Neural progenitor cell (in vitro differentiated cells): Measurements from ENCODE around the gene GALNT17. TPM values are rescaled to one million over a fixed set of nuclear protein-coding genes. Genes with fewer than 3 reads are reported as not detected.
A peak's percentile ranks its signal among the peaks of the same experiment; 100 is the strongest.

Source experiments
- DNase-seq: peaks from one replicate; pipeline ENCODE4 v3.0.0-alpha.2; 2016; ENCODE audit warnings: low spot score
- H2AFZ ChIP-seq: fragments of 200-600 bp; sonication (generic); replicated peaks from 2 replicates; pipeline ENCODE4 v1.6.1; 2016; ENCODE audit warnings: antibody characterized with exemption
- H3F3A ChIP-seq: fragments of 200-600 bp; sonication (generic); 2 replicates; pipeline ENCODE4 v1.6.1; 2016; ENCODE audit warnings: antibody characterized with exemption, low read depth
- H3K27ac ChIP-seq: fragments of 200-600 bp; sonication (generic); 2 replicates; pipeline ENCODE4 v1.5.1; 2016; ENCODE audit warnings: mild to moderate bottlenecking
- H3K27me3 ChIP-seq: fragments of 200-600 bp; sonication (generic); 2 replicates; pipeline ENCODE4 v1.6.1; 2016; ENCODE audit warnings: mild to moderate bottlenecking, moderate library complexity
- H3K36me3 ChIP-seq: fragments of 200-600 bp; sonication (generic); 2 replicates; pipeline ENCODE4 v1.5.1; 2016
- H3K4me1 ChIP-seq: fragments of 200-600 bp; sonication (generic); 2 replicates; pipeline ENCODE4 v1.6.1; 2016; ENCODE audit warnings: mixed run types
- H3K4me2 ChIP-seq: fragments of 200-600 bp; sonication (generic); 2 replicates; pipeline ENCODE4 v1.6.1; 2016
- H3K4me3 ChIP-seq: fragments of 200-600 bp; sonication (generic); 2 replicates; pipeline ENCODE4 v1.5.1; 2016
- H3K79me2 ChIP-seq: fragments of 200-600 bp; sonication (generic); 2 replicates; pipeline ENCODE4 v1.6.1; 2016; ENCODE audit warnings: low read depth
- H3K9ac ChIP-seq: fragments of 200-600 bp; sonication (generic); 2 replicates; pipeline ENCODE4 v1.6.1; 2016
- H3K9me3 ChIP-seq: fragments of 200-600 bp; sonication (generic); 2 replicates; pipeline ENCODE4 v1.5.1; 2016; ENCODE audit warnings: low read depth
- H4K20me1 ChIP-seq: fragments of 200-600 bp; sonication (generic); 2 replicates; pipeline ENCODE4 v1.6.1; 2016; ENCODE audit warnings: low read depth
- H3K27ac Mint-ChIP-seq: 3 replicates; pipeline ENCODE4 v1.8.0; 2021; ENCODE audit warnings: mixed read lengths
- H3K27me3 Mint-ChIP-seq: 2 replicates; pipeline ENCODE4 v1.8.0; 2022; ENCODE audit warnings: low read depth, mild to moderate bottlenecking, inconsistent platforms, moderate library complexity, mixed read lengths; ENCODE audit not compliant: insufficient read depth
- H3K36me3 Mint-ChIP-seq: 3 replicates; pipeline ENCODE4 v1.8.0; 2021; ENCODE audit warnings: mixed read lengths
- H3K4me1 Mint-ChIP-seq: 3 replicates; pipeline ENCODE4 v1.8.0; 2021; ENCODE audit warnings: mixed read lengths
- H3K4me3 Mint-ChIP-seq: 3 replicates; pipeline ENCODE4 v1.8.0; 2021; ENCODE audit warnings: mild to moderate bottlenecking, moderate library complexity, mixed read lengths
- H3K9me3 Mint-ChIP-seq: 3 replicates; pipeline ENCODE4 v1.8.0; 2020; ENCODE audit warnings: mixed read lengths
- EZH2 ChIP-seq: fragments of 200-600 bp; sonication (generic); IDR thresholded peaks from 2 replicates; pipeline ENCODE4 v1.6.1; 2017; ENCODE audit warnings: antibody characterized with exemption, mild to moderate bottlenecking, moderate library complexity
- EZH2phosphoT487 ChIP-seq: fragments of 200-600 bp; sonication (generic); IDR thresholded peaks from 2 replicates; pipeline ENCODE4 v1.6.1; 2017; ENCODE audit warnings: antibody characterized with exemption
- total RNA-seq: library from RNA; depleted of rRNA; stranded (reverse); fragments of >200 nt; gene quantifications from 2 replicates; pipeline ENCODE4 v1.2.3, GENCODE V29; 2015; ENCODE audit warnings: low replicate concordance
- TF ChIP-seq, protein P1 (sequence below): fragments of 200-600 bp; sonication (generic); IDR thresholded peaks from 2 replicates; pipeline ENCODE4 v1.5.1; 2017; ENCODE audit warnings: antibody characterized with exemption, mild to moderate bottlenecking

GALNT17 gene
- total RNA-seq, 1 donor from 2014 or later: 17.1 TPM

DNA sequence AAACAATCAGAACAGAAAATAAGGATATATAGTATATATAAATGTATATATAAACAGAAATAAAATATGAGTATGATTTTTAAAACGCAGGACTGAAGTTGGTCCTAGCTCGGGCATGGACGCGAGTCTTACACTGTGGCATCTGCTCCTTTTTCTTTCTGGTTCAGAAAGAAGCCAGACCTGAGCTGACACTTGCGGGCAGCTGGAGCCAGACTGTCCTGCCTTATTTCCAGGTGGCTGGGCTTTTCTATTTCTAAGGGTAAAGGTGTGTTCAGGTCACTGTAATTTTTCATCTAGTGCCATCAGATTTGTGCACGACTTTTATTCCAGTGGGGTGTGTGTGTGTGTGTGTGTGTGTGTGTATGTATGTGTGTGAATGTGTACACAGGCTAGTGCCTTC lies 166.4 kb downstream of the GALNT17 start:
- Mint-ChIP-seq H3K36me3 (no peaks in the 10 kb centered on the region), H3K9me3 (peaks cover 4% of the 10 kb centered on the region), H3K27me3 (peaks cover 6% of the 10 kb centered on the region), H3K27ac (no peak overlapping the region), H3K4me1 (peaks cover 10% of the 10 kb centered on the region), H3K4me3 (no peak overlapping the region)
- Histone ChIP-seq H3K4me2 (no peak overlapping the region), H2AFZ (no peak overlapping the region), H3K4me1 (peaks cover 2% of the 10 kb centered on the region), H3K27me3 (no peaks in the 10 kb centered on the region), H4K20me1 (no peaks in the 10 kb centered on the region), H3K4me3 (no peak overlapping the region), H3K36me3 (no peaks in the 10 kb centered on the region), H3K27ac (no peak overlapping the region), H3K79me2 (peaks cover 54% of the 10 kb centered on the region), H3K9me3 (no peaks in the 10 kb centered on the region), H3K9ac (no peak overlapping the region), H3F3A (peaks cover 2% of the 10 kb centered on the region)
- DNase-seq: no peak
- TF ChIP-seq EZH2 (no peak), EZH2phosphoT487 (no peak)
- TF ChIP-seq, protein P1, sequence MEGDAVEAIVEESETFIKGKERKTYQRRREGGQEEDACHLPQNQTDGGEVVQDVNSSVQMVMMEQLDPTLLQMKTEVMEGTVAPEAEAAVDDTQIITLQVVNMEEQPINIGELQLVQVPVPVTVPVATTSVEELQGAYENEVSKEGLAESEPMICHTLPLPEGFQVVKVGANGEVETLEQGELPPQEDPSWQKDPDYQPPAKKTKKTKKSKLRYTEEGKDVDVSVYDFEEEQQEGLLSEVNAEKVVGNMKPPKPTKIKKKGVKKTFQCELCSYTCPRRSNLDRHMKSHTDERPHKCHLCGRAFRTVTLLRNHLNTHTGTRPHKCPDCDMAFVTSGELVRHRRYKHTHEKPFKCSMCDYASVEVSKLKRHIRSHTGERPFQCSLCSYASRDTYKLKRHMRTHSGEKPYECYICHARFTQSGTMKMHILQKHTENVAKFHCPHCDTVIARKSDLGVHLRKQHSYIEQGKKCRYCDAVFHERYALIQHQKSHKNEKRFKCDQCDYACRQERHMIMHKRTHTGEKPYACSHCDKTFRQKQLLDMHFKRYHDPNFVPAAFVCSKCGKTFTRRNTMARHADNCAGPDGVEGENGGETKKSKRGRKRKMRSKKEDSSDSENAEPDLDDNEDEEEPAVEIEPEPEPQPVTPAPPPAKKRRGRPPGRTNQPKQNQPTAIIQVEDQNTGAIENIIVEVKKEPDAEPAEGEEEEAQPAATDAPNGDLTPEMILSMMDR: no peak

DNA sequence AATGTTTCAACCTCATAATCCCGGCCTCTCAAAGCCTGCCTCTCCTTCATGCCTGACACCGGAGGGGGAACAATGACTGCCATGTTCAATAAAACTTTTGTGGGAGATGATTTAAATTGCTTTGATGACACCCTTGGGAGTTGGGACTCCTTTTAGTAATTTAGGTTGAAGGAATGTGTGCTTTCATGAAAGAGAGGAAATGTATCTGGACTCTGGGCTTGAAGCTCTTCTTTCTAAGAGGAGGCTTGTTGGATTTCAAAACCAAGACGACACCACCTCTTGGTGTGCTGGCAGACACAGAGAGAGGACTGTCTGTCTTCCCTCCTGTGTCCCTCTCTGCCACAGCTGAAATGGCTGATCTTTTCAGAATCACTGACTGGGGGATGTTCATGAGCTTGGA lies 168.1 kb downstream of the GALNT17 start:
- Histone ChIP-seq H3K4me2 (no peak overlapping the region), H3F3A (peaks cover 2% of the 10 kb centered on the region), H3K27me3 (no peaks in the 10 kb centered on the region), H3K9me3 (no peaks in the 10 kb centered on the region), H3K79me2 (peaks cover 36% of the 10 kb centered on the region), H3K36me3 (no peaks in the 10 kb centered on the region), H3K9ac (no peak overlapping the region), H3K27ac (no peak overlapping the region), H3K4me1 (peaks cover 10% of the 10 kb centered on the region), H2AFZ (no peak overlapping the region), H3K4me3 (no peak overlapping the region), H4K20me1 (no peaks in the 10 kb centered on the region)
- Mint-ChIP-seq H3K4me1 (peaks cover 21% of the 10 kb centered on the region), H3K4me3 (no peak overlapping the region), H3K9me3 (no peaks in the 10 kb centered on the region), H3K27ac (peak overlapping the region; percentile 34), H3K27me3 (peaks cover 6% of the 10 kb centered on the region), H3K36me3 (no peaks in the 10 kb centered on the region)
- no peak for TF ChIP-seq EZH2phosphoT487
- TF ChIP-seq EZH2: no peak
- TF ChIP-seq, protein P1: no peak
- DNase-seq: no peak

DNA sequence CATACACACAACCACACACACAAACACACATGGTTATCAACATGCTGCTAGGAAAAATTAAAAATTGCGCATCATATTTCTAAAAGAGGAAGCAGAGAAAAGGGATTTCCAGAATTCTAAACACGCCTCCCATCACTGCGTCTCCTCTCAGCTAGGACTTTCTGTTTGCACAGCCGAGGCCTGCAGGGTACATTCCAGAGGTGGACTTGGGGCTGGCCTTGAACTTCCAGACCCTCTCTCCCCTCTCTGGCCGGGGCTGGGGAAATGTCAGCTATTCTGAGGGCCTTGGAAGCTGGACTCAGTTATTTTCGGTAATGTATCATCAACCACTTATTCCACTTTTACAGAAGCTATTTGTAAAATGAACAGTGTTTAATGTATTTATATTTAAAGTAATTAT lies 168.7 kb downstream of the GALNT17 start:
- H3K4me3 Mint-ChIP-seq: no peak overlapping the region
- Histone ChIP-seq H2AFZ (no peak overlapping the region), H3K4me3 (no peak overlapping the region), H3K9ac (no peak overlapping the region), H4K20me1 (no peaks in the 10 kb centered on the region), H3K27me3 (no peaks in the 10 kb centered on the region), H3F3A (peaks cover 2% of the 10 kb centered on the region), H3K27ac (no peak overlapping the region), H3K4me1 (peaks cover 14% of the 10 kb centered on the region), H3K36me3 (no peaks in the 10 kb centered on the region), H3K4me2 (no peak overlapping the region), H3K79me2 (peaks cover 36% of the 10 kb centered on the region), H3K9me3 (no peaks in the 10 kb centered on the region)
- H3K27ac Mint-ChIP-seq: no peak overlapping the region
- no peaks in the 10 kb centered on the region for H3K36me3 Mint-ChIP-seq
- H3K9me3 Mint-ChIP-seq: no peaks in the 10 kb centered on the region
- DNase-seq: no peak
- H3K27me3 Mint-ChIP-seq: peaks cover 6% of the 10 kb centered on the region
- peaks cover 26% of the 10 kb centered on the region for H3K4me1 Mint-ChIP-seq
- TF ChIP-seq, protein P1: no peak
- TF ChIP-seq EZH2: no peak
- TF ChIP-seq EZH2phosphoT487: no peak
